ENCODE measurements around the gene HIGD1A. TPM values are rescaled to one million over a fixed set of nuclear protein-coding genes. Genes with fewer than 3 reads are reported as not detected.

The HIGD1A gene
- polyA plus RNA-seq, 1 donor from 2014 or later, result 350 TPM

DNA sequence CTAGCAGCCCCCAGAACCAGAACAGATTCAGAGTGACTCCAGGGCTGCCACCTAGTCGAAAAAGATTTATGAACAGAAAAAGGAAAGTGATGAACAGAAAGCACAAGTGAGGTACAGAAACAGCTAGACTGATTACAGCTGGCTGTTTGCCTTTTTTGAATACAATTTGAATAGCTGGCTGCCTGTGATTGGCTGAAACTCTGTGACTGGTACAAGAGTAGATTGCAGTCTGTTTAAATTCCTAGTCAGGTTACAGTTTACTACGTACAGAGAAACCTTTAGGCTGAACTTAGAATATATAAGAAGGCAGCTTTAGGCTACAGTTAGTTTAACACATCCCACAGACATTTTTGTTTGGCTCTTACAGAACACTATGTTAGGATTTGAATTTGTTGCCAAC lies 41.3 kb downstream of the HIGD1A start:
- no peaks in the 10 kb centered on the region for H3K27me3 ChIP-seq (ENCODE audit: insufficient read depth, low read depth, low read length)
- H3K36me3 ChIP-seq (ENCODE audit: insufficient read depth, low read length), result no peaks in the 10 kb centered on the region
- TF ChIP-seq, protein P1, sequence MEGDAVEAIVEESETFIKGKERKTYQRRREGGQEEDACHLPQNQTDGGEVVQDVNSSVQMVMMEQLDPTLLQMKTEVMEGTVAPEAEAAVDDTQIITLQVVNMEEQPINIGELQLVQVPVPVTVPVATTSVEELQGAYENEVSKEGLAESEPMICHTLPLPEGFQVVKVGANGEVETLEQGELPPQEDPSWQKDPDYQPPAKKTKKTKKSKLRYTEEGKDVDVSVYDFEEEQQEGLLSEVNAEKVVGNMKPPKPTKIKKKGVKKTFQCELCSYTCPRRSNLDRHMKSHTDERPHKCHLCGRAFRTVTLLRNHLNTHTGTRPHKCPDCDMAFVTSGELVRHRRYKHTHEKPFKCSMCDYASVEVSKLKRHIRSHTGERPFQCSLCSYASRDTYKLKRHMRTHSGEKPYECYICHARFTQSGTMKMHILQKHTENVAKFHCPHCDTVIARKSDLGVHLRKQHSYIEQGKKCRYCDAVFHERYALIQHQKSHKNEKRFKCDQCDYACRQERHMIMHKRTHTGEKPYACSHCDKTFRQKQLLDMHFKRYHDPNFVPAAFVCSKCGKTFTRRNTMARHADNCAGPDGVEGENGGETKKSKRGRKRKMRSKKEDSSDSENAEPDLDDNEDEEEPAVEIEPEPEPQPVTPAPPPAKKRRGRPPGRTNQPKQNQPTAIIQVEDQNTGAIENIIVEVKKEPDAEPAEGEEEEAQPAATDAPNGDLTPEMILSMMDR (IDR thresholded peaks at IDR 0.05; ENCODE audit: poor library complexity, severe bottlenecking), result no peak
- TF ChIP-seq EZH2 (IDR thresholded peaks at IDR 0.05; ENCODE audit: borderline replicate concordance, insufficient read depth, low read length, poor library complexity, severe bottlenecking), result no peak
- no peak for TF ChIP-seq MXI1 (conservative IDR thresholded peaks at IDR 0.05; ENCODE audit: poor library complexity, severe bottlenecking)
- no peak for TF ChIP-seq SMC3 (conservative IDR thresholded peaks at IDR 0.05; ENCODE audit: poor library complexity)
- TF ChIP-seq, protein P2, sequence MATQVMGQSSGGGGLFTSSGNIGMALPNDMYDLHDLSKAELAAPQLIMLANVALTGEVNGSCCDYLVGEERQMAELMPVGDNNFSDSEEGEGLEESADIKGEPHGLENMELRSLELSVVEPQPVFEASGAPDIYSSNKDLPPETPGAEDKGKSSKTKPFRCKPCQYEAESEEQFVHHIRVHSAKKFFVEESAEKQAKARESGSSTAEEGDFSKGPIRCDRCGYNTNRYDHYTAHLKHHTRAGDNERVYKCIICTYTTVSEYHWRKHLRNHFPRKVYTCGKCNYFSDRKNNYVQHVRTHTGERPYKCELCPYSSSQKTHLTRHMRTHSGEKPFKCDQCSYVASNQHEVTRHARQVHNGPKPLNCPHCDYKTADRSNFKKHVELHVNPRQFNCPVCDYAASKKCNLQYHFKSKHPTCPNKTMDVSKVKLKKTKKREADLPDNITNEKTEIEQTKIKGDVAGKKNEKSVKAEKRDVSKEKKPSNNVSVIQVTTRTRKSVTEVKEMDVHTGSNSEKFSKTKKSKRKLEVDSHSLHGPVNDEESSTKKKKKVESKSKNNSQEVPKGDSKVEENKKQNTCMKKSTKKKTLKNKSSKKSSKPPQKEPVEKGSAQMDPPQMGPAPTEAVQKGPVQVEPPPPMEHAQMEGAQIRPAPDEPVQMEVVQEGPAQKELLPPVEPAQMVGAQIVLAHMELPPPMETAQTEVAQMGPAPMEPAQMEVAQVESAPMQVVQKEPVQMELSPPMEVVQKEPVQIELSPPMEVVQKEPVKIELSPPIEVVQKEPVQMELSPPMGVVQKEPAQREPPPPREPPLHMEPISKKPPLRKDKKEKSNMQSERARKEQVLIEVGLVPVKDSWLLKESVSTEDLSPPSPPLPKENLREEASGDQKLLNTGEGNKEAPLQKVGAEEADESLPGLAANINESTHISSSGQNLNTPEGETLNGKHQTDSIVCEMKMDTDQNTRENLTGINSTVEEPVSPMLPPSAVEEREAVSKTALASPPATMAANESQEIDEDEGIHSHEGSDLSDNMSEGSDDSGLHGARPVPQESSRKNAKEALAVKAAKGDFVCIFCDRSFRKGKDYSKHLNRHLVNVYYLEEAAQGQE (IDR thresholded peaks at IDR 0.05; ENCODE audit: borderline replicate concordance), result no peak
- no peak for TF ChIP-seq RAD21 (conservative IDR thresholded peaks at IDR 0.05)
- TF ChIP-seq POLR2AphosphoS5 (IDR thresholded peaks at IDR 0.05), result no peak
- TF ChIP-seq EP300 (conservative IDR thresholded peaks at IDR 0.05; ENCODE audit: poor library complexity, severe bottlenecking), result no peak
- TF ChIP-seq TAF1 (IDR thresholded peaks at IDR 0.05; ENCODE audit: low read depth), result no peak
- no peak overlapping the region for H3K27ac ChIP-seq (ENCODE audit: low read length)
- no peaks in the 10 kb centered on the region for H3K79me2 ChIP-seq (replicated peaks; ENCODE audit: insufficient read depth, low read length)
- H2AFZ ChIP-seq (ENCODE audit: low read depth, low read length), result no peak overlapping the region
- no peaks in the 10 kb centered on the region for H4K20me1 ChIP-seq (ENCODE audit: insufficient read depth)
- no peaks in the 10 kb centered on the region for H3F3A ChIP-seq (ENCODE audit: insufficient read depth, low read length, poor library complexity, severe bottlenecking)
- no peaks in the 10 kb centered on the region for H3K9me3 ChIP-seq (ENCODE audit: low read length)
- no peak overlapping the region for H3K4me3 ChIP-seq (ENCODE audit: low read length)
- H3K9me2 ChIP-seq (ENCODE audit: insufficient read depth, low read length), result no peaks in the 10 kb centered on the region
- H3K9ac ChIP-seq (ENCODE audit: low read length), result no peak overlapping the region
- H3K4me2 ChIP-seq (ENCODE audit: low read length), result no peak overlapping the region

DNA sequence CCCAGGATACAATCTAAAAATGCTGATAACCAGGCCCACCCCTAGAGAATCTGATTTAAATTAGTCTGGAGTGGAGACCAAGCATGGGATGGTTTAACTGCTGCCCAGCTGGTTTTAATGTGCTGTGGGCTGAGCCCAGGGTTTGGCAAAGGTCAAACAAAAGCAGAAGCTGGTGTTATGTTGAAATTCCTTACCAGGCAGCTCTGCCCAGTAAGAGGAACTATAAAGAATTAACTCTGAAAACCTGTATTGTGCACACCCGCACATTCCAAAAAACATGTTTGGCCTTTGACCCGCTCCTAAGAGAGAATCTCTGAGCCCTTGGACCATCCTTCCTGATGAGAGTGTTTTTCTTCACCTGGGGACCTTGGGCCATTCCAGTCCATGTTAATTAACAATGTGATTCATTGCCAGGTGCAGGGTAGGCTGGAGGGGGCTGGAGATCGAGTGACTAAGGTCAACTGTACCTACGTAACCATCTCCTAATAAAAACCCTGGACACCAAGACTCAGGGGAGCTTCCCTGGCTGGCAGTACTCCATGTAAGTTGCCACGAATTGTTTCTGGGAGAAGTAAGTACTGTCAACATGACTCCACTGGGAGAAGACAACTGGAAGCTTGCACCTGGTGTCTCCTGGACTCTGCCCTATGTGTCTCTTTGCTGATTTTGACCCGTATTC lies 42.1 kb downstream of the HIGD1A start:
- no peak for TF ChIP-seq EP300 (conservative IDR thresholded peaks at IDR 0.05; ENCODE audit: poor library complexity, severe bottlenecking)
- no peak for TF ChIP-seq TAF1 (IDR thresholded peaks at IDR 0.05; ENCODE audit: low read depth)
- no peak for TF ChIP-seq POLR2AphosphoS5 (IDR thresholded peaks at IDR 0.05)
- TF ChIP-seq, protein P1 (IDR thresholded peaks at IDR 0.05; ENCODE audit: poor library complexity, severe bottlenecking), result no peak
- TF ChIP-seq, protein P2 (IDR thresholded peaks at IDR 0.05; ENCODE audit: borderline replicate concordance), result no peak
- no peak for TF ChIP-seq RAD21 (conservative IDR thresholded peaks at IDR 0.05)
- TF ChIP-seq SMC3 (conservative IDR thresholded peaks at IDR 0.05; ENCODE audit: poor library complexity), result no peak
- no peak for TF ChIP-seq MXI1 (conservative IDR thresholded peaks at IDR 0.05; ENCODE audit: poor library complexity, severe bottlenecking)
- no peak for TF ChIP-seq EZH2 (IDR thresholded peaks at IDR 0.05; ENCODE audit: borderline replicate concordance, insufficient read depth, low read length, poor library complexity, severe bottlenecking)
- no peaks in the 10 kb centered on the region for H3K36me3 ChIP-seq (ENCODE audit: insufficient read depth, low read length)
- no peak overlapping the region for H3K4me3 ChIP-seq (ENCODE audit: low read length)
- H3F3A ChIP-seq (ENCODE audit: insufficient read depth, low read length, poor library complexity, severe bottlenecking), result no peaks in the 10 kb centered on the region
- no peak overlapping the region for H3K27ac ChIP-seq (ENCODE audit: low read length)
- no peak overlapping the region for H2AFZ ChIP-seq (ENCODE audit: low read depth, low read length)
- H3K4me2 ChIP-seq (ENCODE audit: low read length), result no peak overlapping the region
- no peaks in the 10 kb centered on the region for H3K27me3 ChIP-seq (ENCODE audit: insufficient read depth, low read depth, low read length)
- no peaks in the 10 kb centered on the region for H3K9me3 ChIP-seq (ENCODE audit: low read length)
- H3K79me2 ChIP-seq (replicated peaks; ENCODE audit: insufficient read depth, low read length), result no peaks in the 10 kb centered on the region
- no peaks in the 10 kb centered on the region for H4K20me1 ChIP-seq (ENCODE audit: insufficient read depth)
- H3K9ac ChIP-seq (ENCODE audit: low read length), result no peak overlapping the region
- H3K9me2 ChIP-seq (ENCODE audit: insufficient read depth, low read length), result no peaks in the 10 kb centered on the region

Data from neural cell (in vitro differentiated cells).